HepG2 (cell line): ENCODE results near the gene SLC22A23. TPM values are rescaled to one million over a fixed set of nuclear protein-coding genes. Genes with fewer than 3 reads are reported as not detected.
A peak's percentile ranks its signal among the peaks of the same experiment; 100 is the strongest.

Source experiments
- BCL6 ChIP-seq: IDR thresholded peaks from 2 replicates; pipeline ENCODE4 v1.6.1; 2016; ENCODE audit warnings: missing genetic modification reagents, missing compliant biosample characterization
- DR1 ChIP-seq: sonication (generic); formaldehyde crosslinking; IDR thresholded peaks from 2 replicates; pipeline ENCODE4 v1.8.0; 2021; ENCODE audit warnings: mild to moderate bottlenecking, missing genetic modification reagents, inconsistent platforms
- ELF3 ChIP-seq: IDR thresholded peaks from 2 replicates; pipeline ENCODE4 v1.6.1; 2016; ENCODE audit warnings: missing genetic modification reagents, missing compliant biosample characterization
- GRHL1 ChIP-seq: sonication (generic); formaldehyde crosslinking; conservative IDR thresholded peaks from 2 replicates; pipeline ENCODE4 v1.8.0; 2022; ENCODE audit warnings: missing genetic modification reagents
- HDAC1 ChIP-seq: sonication (generic); formaldehyde crosslinking; IDR thresholded peaks from 2 replicates; pipeline ENCODE4 v1.5.1; 2020; ENCODE audit warnings: mild to moderate bottlenecking, missing genetic modification reagents
- IKZF5 ChIP-seq: IDR thresholded peaks from 2 replicates; pipeline ENCODE4 v1.6.1; 2018; ENCODE audit warnings: missing genetic modification reagents, mild to moderate bottlenecking, missing compliant biosample characterization
- MAZ ChIP-seq, 2 experiments: sonication (generic) in 1 of 2; formaldehyde crosslinking in 1 of 2; IDR thresholded peaks; 2 replicates each; pipeline versions ENCODE4 v1.5.0 to v1.6.1; 2012 to 2020; ENCODE audit warnings: low read depth in 2 of 2, mild to moderate bottlenecking in 2 of 2, borderline replicate concordance in 1 of 2, improper control_type of control experiment in 1 of 2, low read length in 1 of 2, missing genetic modification reagents in 1 of 2, moderate library complexity in 1 of 2
- MTERF4 ChIP-seq: sonication (generic); formaldehyde crosslinking; IDR thresholded peaks from 2 replicates; pipeline ENCODE4 v1.8.0; 2023; ENCODE audit warnings: mild to moderate bottlenecking, missing genetic modification reagents
- NFATC3 ChIP-seq: sonication (generic); formaldehyde crosslinking; IDR thresholded peaks from 2 replicates; pipeline ENCODE4 v1.5.1; 2020; ENCODE audit warnings: mild to moderate bottlenecking, missing genetic modification reagents
- NR2C2 ChIP-seq: sonication (generic); formaldehyde crosslinking; IDR thresholded peaks from 2 replicates; pipeline ENCODE4 v1.4.0; 2020; ENCODE audit warnings: missing genetic modification reagents, mild to moderate bottlenecking, moderate library complexity, borderline replicate concordance
- NR2F1 ChIP-seq, 2 experiments: fragments of 450-650 bp in 1 of 2; formaldehyde crosslinking in 1 of 2; IDR thresholded peaks; 2 replicates each; pipeline versions ENCODE4 v1.5.0 to v1.6.1; 2016 to 2020; ENCODE audit warnings: mild to moderate bottlenecking in 1 of 2, missing compliant biosample characterization in 1 of 2, missing genetic modification reagents in 1 of 2, moderate library complexity in 1 of 2
- RBM39 ChIP-seq: fragments of 200-400 bp; formaldehyde crosslinking; IDR thresholded peaks from one replicate; pipeline ENCODE4 v1.6.1; 2018; ENCODE audit warnings: antibody characterized with exemption, mild to moderate bottlenecking, low read depth, low read length; ENCODE audit not compliant: poor library complexity, severe bottlenecking
- SAP130 ChIP-seq: IDR thresholded peaks from 2 replicates; pipeline ENCODE4 v1.6.1; 2016; ENCODE audit warnings: low read depth
- ZBTB8A ChIP-seq: sonication (generic); formaldehyde crosslinking; IDR thresholded peaks from 2 replicates; pipeline ENCODE4 v1.4.0; 2020; ENCODE audit warnings: mild to moderate bottlenecking, low read depth, missing genetic modification reagents, borderline replicate concordance
- ZNF143 ChIP-seq: sonication (generic); formaldehyde crosslinking; IDR thresholded peaks from 2 replicates; pipeline ENCODE4 v1.4.0; 2020; ENCODE audit warnings: missing genetic modification reagents
- ZNF18 ChIP-seq: sonication (generic); formaldehyde crosslinking; IDR thresholded peaks from 2 replicates; pipeline ENCODE4 v1.8.0; 2022; ENCODE audit warnings: mild to moderate bottlenecking, missing genetic modification reagents; ENCODE audit not compliant: insufficient replicate concordance
- ZNF296 ChIP-seq: sonication (generic); formaldehyde crosslinking; conservative IDR thresholded peaks from 2 replicates; pipeline ENCODE4 v1.5.0; 2020; ENCODE audit warnings: mild to moderate bottlenecking, missing genetic modification reagents
- ZNF496 ChIP-seq: sonication (generic); formaldehyde crosslinking; IDR thresholded peaks from 2 replicates; pipeline ENCODE4 v1.8.1; 2023; ENCODE audit warnings: mild to moderate bottlenecking, moderate library complexity, missing genetic modification reagents; ENCODE audit not compliant: insufficient replicate concordance
- ZNF570 ChIP-seq: sonication (generic); formaldehyde crosslinking; IDR thresholded peaks from 2 replicates; pipeline ENCODE4 v1.4.0; 2020; ENCODE audit warnings: mild to moderate bottlenecking, missing genetic modification reagents, borderline replicate concordance
- ZNF629 ChIP-seq: sonication (generic); formaldehyde crosslinking; conservative IDR thresholded peaks from 2 replicates; pipeline ENCODE4 v1.5.0; 2020; ENCODE audit warnings: missing genetic modification reagents
- ZNF781 ChIP-seq: sonication (generic); formaldehyde crosslinking; IDR thresholded peaks from 2 replicates; pipeline ENCODE4 v1.5.1; 2020; ENCODE audit warnings: borderline replicate concordance, mild to moderate bottlenecking, missing genetic modification reagents; ENCODE audit errors: not compliant biosample characterization
- polyA plus RNA-seq, 8 experiments: library from polyadenylated mRNA; depleted of rRNA in 3 of 8; stranded (reverse) in 7 of 8; unstranded in 1 of 8; fragments of >200 nt; fragmentation: Illumina TruSeq in 4 of 8; extraction: Trizol in 4 of 8; gene quantifications; 2 replicates each; pipeline versions ENCODE4 v1.2.1 to v1.2.3, GENCODE V29; 2011 to 2016; ENCODE audit warnings: low read depth in 4 of 8, missing spikeins in 1 of 8, mixed read lengths in 1 of 8; ENCODE audit not compliant: insufficient read depth in 1 of 8
- total RNA-seq, 5 experiments: library from RNA; depleted of rRNA; stranded (reverse); fragments of >200 nt; fragmentation: Illumina TruSeq; extraction: Trizol; gene quantifications; 2 replicates each; pipeline ENCODE4 v1.2.3, GENCODE V29; 2016; ENCODE audit warnings: low read depth in 1 of 5

Gene SLC22A23
- total and polyA plus RNA-seq, 2 of the 13 experiments (the other 11 are each of a cell fraction or from before 2014, with no cell fraction given): 11.8 to 17.5 TPM

GRCh38 chr6:3380344-3381232 lies 76.3 kb downstream of the SLC22A23 start (continued):
- TF ChIP-seq ZNF18 (CRISPR knock-in tag) (no peak), ZNF781 (peak; percentile 71), NFATC3 (CRISPR knock-in tag) (0 out of 2 replicates have a peak, but pooled peaks have one; percentile 44), ZNF296 (no peak), ZNF629 (no peak), MAZ (IDR thresholded peaks at IDR 0.05; ENCODE audit: borderline replicate concordance, low read depth, low read length) (no peak), MAZ (CRISPR knock-in tag; IDR thresholded peaks at IDR 0.05; ENCODE audit: low read depth) (0 out of 2 replicates have a peak, but pooled peaks have one; percentile 30), DR1 (CRISPR knock-in tag) (no peak), SAP130 (CRISPR knock-in tag) (peak; percentile 95), MTERF4 (CRISPR knock-in tag) (peak; percentile 76; the same call in 1 of the 2 replicates), ZNF143 (no peak), ZNF496 (CRISPR knock-in tag) (no peak), BCL6 (CRISPR knock-in tag) (peak; percentile 85), ELF3 (CRISPR knock-in tag) (peak; percentile 83; the same call in 1 of the 2 replicates), GRHL1 (no peak), ZNF570 (CRISPR knock-in tag) (no peak), NR2C2 (CRISPR knock-in tag) (no peak), HDAC1 (CRISPR knock-in tag) (peak; percentile 70), RBM39 (no peak), IKZF5 (CRISPR knock-in tag) (peak; percentile 76), ZBTB8A (no peak), NR2F1 (CRISPR knock-in tag; IDR thresholded peaks at IDR 0.05) (peak in 1 of 2 experiments; percentile 47; a peak in 2 of 4 replicates)
